Measurements from ENCODE around the gene DNAH2.

Gene DNAH2

GRCh38 chr17:7756968-7757367 is 39.4 kb downstream of the DNAH2 start:
- no peaks in the 10 kb centered on the region for H3K79me2 ChIP-seq (ENCODE audit: low read length)
- H3K27ac ChIP-seq (ENCODE audit: low read length): no peak overlapping the region
- TF ChIP-seq EZH2phosphoT487 (IDR thresholded peaks at IDR 0.05; ENCODE audit: low read depth) (no peak), CTCF (IDR thresholded peaks at IDR 0.05; ENCODE audit: low read depth, low read length) (no peak)
- H2AFZ ChIP-seq (ENCODE audit: low read depth, low read length): no peak overlapping the region
- no peak overlapping the region for H3K9ac ChIP-seq (ENCODE audit: low read length)
- no peaks in the 10 kb centered on the region for H3K27me3 ChIP-seq (ENCODE audit: low read depth, low read length)
- H4K20me1 ChIP-seq (ENCODE audit: insufficient read depth, low read length): no peaks in the 10 kb centered on the region
- H3K4me1 ChIP-seq (ENCODE audit: low read length): no peaks in the 10 kb centered on the region
- H3K36me3 ChIP-seq (replicated peaks; ENCODE audit: low read depth, low read length): no peaks in the 10 kb centered on the region
- H3K4me2 ChIP-seq (ENCODE audit: low read length): no peak overlapping the region
- no peak overlapping the region for H3K4me3 ChIP-seq (ENCODE audit: low read length)
- H3K9me3 ChIP-seq (ENCODE audit: insufficient read depth, low read length): no peaks in the 10 kb centered on the region

GRCh38 chr17:7763919-7764318 is 46.4 kb downstream of the DNAH2 start:
- Histone ChIP-seq H3K9ac (ENCODE audit: low read length) (no peak overlapping the region), H3K36me3 (replicated peaks; ENCODE audit: low read depth, low read length) (no peaks in the 10 kb centered on the region), H3K4me2 (ENCODE audit: low read length) (no peak overlapping the region), H2AFZ (ENCODE audit: low read depth, low read length) (no peak overlapping the region), H3K4me1 (ENCODE audit: low read length) (no peaks in the 10 kb centered on the region), H3K79me2 (ENCODE audit: low read length) (no peaks in the 10 kb centered on the region), H3K27me3 (ENCODE audit: low read depth, low read length) (no peaks in the 10 kb centered on the region), H3K27ac (ENCODE audit: low read length) (no peak overlapping the region), H3K9me3 (ENCODE audit: insufficient read depth, low read length) (no peaks in the 10 kb centered on the region), H4K20me1 (ENCODE audit: insufficient read depth, low read length) (no peaks in the 10 kb centered on the region), H3K4me3 (ENCODE audit: low read length) (no peak overlapping the region)
- TF ChIP-seq EZH2phosphoT487 (IDR thresholded peaks at IDR 0.05; ENCODE audit: low read depth) (no peak), CTCF (IDR thresholded peaks at IDR 0.05; ENCODE audit: low read depth, low read length) (no peak)

- Histone ChIP-seq H2AFZ (ENCODE audit: low read depth, low read length) (no peak overlapping the region), H3K9ac (ENCODE audit: low read length) (no peak overlapping the region), H3K4me1 (ENCODE audit: low read length) (no peaks in the 10 kb centered on the region), H4K20me1 (ENCODE audit: insufficient read depth, low read length) (no peaks in the 10 kb centered on the region), H3K9me3 (ENCODE audit: insufficient read depth, low read length) (no peaks in the 10 kb centered on the region), H3K79me2 (ENCODE audit: low read length) (no peaks in the 10 kb centered on the region), H3K36me3 (replicated peaks; ENCODE audit: low read depth, low read length) (no peaks in the 10 kb centered on the region), H3K4me3 (ENCODE audit: low read length) (no peak overlapping the region), H3K27ac (ENCODE audit: low read length) (no peak overlapping the region), H3K27me3 (ENCODE audit: low read depth, low read length) (0 out of 2 replicates have a peak, but pooled peaks cover 5% of the 10 kb centered on the region), H3K4me2 (ENCODE audit: low read length) (no peak overlapping the region)
- TF ChIP-seq CTCF (IDR thresholded peaks at IDR 0.05; ENCODE audit: low read depth, low read length) (no peak), EZH2phosphoT487 (IDR thresholded peaks at IDR 0.05; ENCODE audit: low read depth) (no peak)
Observed at GRCh38 chr17:7767004-7767403, 49.5 kb downstream of the DNAH2 start.

- no peaks in the 10 kb centered on the region for H3K79me2 ChIP-seq (ENCODE audit: low read length)
- H3K4me2 ChIP-seq (ENCODE audit: low read length): no peak overlapping the region
- no peak overlapping the region for H3K9ac ChIP-seq (ENCODE audit: low read length)
- H3K27ac ChIP-seq (ENCODE audit: low read length): no peak overlapping the region
- no peaks in the 10 kb centered on the region for H3K9me3 ChIP-seq (ENCODE audit: insufficient read depth, low read length)
- no peaks in the 10 kb centered on the region for H4K20me1 ChIP-seq (ENCODE audit: insufficient read depth, low read length)
- H3K4me1 ChIP-seq (ENCODE audit: low read length): no peaks in the 10 kb centered on the region
- H3K4me3 ChIP-seq (ENCODE audit: low read length): no peak overlapping the region
- no peak for TF ChIP-seq EZH2phosphoT487 (IDR thresholded peaks at IDR 0.05; ENCODE audit: low read depth)
- no peak for TF ChIP-seq CTCF (IDR thresholded peaks at IDR 0.05; ENCODE audit: low read depth, low read length)
- H3K36me3 ChIP-seq (replicated peaks; ENCODE audit: low read depth, low read length): no peaks in the 10 kb centered on the region
- H2AFZ ChIP-seq (ENCODE audit: low read depth, low read length): no peak overlapping the region
- H3K27me3 ChIP-seq (ENCODE audit: low read depth, low read length): 0 out of 2 replicates have a peak, but pooled peaks cover 5% of the 10 kb centered on the region
Observed at GRCh38 chr17:7767405-7768021, 50.0 kb downstream of the DNAH2 start.

All from OCI-LY3 (cell line).